ENCODE measurements around the gene SHANK3.

- TF ChIP-seq CTCF (IDR thresholded peaks at IDR 0.05; ENCODE audit: insufficient read depth, low read depth, low read length) = no peak
- TF ChIP-seq EZH2 (IDR thresholded peaks at IDR 0.05; ENCODE audit: insufficient read depth, low read length) = no peak
These were observed 40.4 kb downstream of the SHANK3 start for GRCh38 chr22:50713008-50713385.
